Suprapubic skin (tissue), 3 donors: ENCODE results near the gene CLDN6.

ENCODE experiments used
- CTCF ChIP-seq, 2 donors: fragments of 200-600 bp in 1 of 2; fragments of 450-650 bp in 1 of 2; sonication (generic) in 1 of 2; IDR thresholded peaks; one replicate each; pipeline ENCODE4 v1.5.1; 2016 to 2019; ENCODE audit warnings: antibody characterized with exemption in 2 of 2, mild to moderate bottlenecking in 1 of 2, moderate library complexity in 1 of 2
- POLR2AphosphoS5 ChIP-seq, 3 donors: sonication (generic); formaldehyde crosslinking; IDR thresholded peaks; one replicate each; pipeline ENCODE4 v1.6.1; 2017; ENCODE audit warnings: antibody characterized with exemption in 3 of 3

- no peak for TF ChIP-seq POLR2AphosphoS5 (IDR thresholded peaks at IDR 0.05)
- TF ChIP-seq CTCF (IDR thresholded peaks at IDR 0.05) = no peak
These were observed 21.7 kb downstream of the CLDN6 start for GRCh38 chr16:2996298-2996697.
